HG03159 (cell line): ENCODE results near the gene POU2AF2.
A peak's percentile ranks its signal among the peaks of the same experiment; 100 is the strongest.
"Not testable (repeated sequence)": the region's sequence is repeated elsewhere in the genome, so short reads cannot be mapped to it uniquely, and the experiment has no call there.

Source experiments
- ATAC-seq: cut with Tn5 transposase; IDR thresholded peaks from one replicate; pipeline ENCODE4 v1.9.1; 2021; ENCODE audit warnings: mild to moderate bottlenecking, moderate library complexity; ENCODE audit not compliant: unreplicated experiment

Gene POU2AF2

DNA sequence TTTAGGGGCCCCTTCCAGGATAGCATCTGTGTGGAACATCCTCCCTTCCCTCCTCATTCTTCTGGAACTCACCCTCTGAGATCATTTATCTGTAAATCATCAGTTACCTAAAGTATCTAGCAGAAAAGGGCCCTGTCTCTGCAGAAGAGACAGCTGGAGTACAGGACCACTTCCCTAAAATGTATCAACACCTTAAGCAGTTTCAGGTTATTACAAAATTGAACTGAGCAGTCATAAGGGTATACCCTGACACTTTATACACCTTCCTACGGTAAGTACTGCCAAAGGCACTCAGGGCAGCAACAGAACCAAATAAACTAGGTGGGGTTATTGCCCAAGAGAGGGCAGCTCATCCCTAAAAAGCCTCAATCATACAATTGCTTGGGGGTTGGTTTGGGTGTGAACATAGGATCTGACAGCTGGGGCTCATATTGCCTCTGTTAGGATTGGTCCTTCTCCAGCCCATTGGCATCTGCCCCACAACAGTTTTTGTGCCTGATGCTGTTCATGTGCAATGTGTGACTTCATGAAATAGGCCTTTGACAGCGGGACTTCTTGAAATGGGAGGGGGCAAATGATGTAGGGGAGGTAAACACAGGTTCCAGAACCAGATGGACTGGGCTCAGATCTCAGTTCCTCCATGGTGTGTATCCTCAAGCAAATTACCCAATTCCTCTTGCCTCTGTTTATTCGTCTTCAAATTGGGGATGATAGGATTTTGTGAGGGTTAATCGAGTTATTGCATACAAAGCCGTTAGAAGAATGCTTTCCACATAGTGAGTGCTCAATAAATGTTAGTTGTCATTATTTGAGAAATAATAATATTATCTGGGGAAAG, 55.7 kb downstream of the POU2AF2 start:
- peak; percentile 69 for ATAC-seq

DNA sequence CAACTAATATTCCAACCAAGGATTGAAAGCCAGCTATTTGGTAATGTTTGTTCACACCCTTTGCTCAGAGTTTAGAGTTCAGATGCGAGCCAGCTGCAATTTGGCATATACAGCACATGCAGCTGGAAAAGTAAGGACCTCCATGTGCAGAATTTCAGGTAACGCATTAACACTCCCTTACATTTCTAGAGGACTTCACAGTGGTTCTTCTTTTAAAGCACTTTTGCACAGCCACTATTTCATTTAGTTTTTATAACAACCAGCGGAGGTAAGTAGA, 56.3 kb downstream of the POU2AF2 start:
- ATAC-seq, result no peak

DNA sequence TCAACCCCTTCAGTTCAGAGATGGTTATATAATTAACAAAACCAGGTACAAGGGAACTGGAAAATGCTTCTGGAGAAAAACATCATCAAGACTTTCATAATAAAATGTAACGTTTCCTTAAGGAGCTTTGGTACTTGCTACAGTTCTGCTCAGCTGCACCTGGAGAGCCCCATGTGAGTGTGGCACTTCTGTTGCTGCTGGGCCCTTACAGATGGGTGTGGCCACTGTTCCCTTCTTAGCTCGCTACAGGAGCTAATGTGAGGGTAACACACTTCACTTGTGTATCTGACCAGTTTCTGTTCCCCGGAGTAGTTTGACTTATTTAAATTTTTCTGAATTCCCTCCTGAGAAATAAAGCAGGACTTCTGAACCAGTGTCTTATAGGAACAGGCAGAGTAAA, 56.8 kb downstream of the POU2AF2 start:
- ATAC-seq, result no peak

DNA sequence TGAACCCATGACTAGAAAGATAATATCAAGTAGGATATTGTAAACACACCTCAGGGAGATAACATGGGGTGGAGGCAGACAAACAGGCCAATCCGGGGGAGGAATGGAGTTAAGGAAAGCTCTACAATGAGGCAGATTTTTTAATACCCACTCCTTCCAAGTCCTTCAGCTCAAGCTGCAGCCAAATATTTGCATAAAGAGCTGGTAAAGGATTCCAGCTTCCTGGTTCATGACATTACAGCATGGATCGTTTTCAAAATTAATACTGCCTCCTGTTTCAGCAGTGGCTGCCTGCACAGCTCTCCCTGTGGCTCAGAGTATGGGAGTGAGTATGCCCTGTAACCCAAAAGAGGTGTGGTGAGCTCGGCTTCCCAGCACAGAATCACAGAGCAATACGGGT, 57.9 kb downstream of the POU2AF2 start:
- ATAC-seq, result no peak

DNA sequence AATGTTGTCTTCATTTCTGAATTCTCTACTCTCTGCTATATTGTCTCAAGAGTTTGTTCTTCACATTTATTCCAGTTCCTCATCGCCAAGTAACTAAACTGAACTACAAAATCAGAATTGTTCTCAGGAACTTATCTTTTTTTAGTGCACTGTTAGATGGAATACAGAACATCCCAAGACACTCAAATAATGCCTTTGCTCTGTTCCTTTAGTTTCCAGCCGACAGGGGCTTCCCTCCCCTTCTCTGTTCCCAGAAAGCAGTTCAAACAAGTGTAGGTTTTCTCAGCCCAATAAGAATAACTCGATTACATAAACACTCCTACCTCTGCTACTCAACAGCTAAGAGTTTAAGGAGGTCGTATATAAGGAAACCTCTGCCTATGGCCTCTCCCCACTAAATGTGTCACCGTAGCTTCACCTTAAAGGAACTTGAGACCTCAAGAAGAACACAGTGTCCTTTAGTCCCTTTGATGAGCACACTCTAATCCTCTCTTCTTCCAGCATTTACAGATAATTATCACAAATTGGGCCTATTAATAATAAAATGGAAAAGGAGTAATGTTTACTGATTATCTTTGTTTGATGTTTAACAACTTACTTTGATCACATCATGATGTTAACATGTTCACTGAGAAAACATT, 59.8 kb downstream of the POU2AF2 start:
- no peak for ATAC-seq

DNA sequence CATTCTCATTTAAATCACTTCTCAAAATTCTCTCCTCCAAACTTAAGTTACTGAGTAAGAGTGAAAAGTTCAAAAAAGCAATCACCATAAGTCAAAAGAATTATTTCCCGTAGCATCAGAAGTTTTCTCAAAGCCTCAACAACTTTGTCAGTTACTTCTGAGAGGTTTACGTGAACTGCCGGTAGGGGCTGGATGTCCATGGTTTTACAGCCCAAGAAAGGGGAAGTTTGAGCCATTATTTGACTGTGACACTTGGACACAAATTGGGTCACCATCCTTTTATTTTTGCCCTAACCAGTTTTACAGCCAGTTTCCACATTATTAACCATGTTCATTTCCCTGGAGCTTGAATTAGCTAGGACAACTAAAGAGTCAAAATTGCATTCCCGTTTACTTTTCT, 60.4 kb downstream of the POU2AF2 start:
- no peak for ATAC-seq

DNA sequence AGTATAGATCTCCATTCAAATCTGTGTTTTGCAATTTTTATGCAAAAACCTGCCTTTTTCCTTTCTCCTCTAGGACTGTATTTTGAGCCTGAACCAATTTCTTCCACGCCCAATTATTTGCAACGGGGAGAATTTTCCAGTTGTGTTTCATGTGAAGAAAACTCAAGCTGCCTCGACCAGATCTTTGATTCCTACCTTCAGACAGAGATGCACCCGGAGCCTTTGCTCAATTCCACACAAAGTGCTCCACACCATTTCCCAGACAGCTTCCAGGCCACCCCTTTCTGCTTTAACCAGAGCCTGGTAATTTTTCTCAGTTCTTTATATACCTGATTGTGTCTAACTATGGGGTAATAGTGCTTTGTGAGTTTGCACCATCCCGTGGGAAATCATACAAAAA, 60.8 kb downstream of the POU2AF2 start:
- no peak for ATAC-seq

DNA sequence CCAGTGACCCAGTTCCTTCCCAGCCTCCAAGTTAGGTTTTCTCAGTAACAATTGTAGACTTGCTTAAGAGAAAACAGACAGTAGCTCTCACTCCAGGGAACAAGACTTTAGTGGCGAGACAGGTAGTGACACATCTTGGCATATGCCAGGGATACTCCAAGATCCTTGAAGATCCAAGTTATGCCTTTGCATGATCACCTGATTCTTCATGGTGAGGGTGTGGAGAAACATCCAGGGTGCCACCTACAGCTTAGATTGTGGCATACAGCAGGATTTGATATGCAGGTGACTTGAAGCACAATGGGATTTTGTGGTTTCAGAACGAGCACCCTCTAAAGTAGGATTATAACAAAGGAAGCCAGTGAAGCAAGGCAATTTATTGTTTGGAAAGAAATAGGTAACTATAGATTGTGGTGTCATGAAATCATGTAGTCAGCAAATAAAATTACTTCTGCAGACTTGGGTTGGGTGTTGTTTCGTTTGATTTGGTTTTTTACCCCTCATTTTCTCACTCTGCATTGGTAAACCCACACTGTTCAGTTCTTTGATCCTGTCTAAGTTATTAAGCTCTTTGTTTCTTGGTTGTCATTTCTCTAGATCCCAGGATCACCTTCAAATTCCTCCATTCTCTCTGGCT, 62.1 kb downstream of the POU2AF2 start:
- no peak for ATAC-seq

DNA sequence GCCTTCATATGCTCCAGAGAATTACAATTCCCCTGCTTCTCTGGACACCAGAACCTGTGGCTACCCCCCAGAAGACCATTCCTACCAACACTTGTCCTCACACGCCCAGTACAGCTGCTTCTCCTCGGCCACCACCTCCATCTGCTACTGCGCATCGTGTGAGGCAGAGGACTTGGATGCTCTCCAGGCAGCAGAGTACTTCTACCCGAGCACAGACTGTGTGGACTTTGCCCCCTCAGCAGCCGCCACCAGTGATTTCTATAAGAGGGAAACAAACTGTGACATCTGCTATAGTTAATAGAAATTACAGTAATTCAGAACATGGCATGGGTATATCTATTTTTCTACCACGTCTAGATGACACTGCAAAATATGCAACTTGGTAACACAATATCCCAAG, 62.6 kb downstream of the POU2AF2 start:
- no peak for ATAC-seq

DNA sequence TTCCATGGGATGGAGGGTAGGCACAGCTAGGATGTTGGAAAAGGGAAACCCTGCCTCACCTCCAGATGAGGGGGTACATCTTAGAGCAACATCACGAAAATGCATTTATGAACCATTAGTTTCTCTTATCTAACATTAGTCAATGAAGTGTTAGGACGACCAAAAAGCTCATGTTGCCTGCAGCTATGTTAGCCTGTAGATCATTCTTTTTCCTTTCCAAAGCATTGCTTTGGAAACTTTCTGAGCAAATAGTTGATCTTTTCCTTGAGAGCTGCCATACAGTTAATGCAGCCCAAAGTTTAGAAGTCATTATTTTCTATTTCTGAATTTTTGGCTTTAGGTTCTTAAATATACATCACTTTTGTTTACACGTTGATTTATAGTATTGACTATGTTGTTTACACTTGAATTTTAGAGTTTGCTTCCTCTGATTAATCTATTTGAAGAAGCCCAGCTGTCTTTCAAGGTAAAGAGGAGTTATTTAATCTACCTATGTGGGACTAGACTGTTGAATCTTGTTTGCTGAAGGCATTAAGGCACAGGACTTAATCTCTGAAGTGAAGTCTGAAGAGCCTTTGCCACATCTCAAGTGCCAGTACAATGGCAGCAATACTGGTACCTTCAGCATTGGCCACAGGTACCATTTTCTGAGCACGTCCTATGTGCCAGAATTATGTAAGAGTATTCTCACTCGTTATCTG, 63.8 kb downstream of the POU2AF2 start:
- no peak for ATAC-seq

DNA sequence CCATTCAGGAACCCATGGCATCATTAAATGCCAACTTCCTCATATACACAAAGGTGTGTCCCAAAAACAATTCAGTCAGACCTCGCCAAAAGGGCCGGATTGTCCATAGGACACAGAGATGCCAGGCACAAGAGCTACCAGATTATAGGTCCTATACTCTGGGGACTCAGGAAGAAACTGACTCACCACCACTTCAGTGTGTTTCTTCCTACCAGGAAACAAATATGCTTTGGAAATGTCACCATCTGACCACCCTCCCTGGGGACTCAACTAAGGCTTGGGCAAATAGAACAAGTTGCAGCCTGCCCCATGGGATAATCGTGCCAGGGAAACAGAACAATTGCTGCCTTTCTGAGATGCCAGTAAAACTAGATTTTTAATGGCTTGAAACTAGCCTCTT, 64.6 kb downstream of the POU2AF2 start:
- no peak for ATAC-seq

DNA sequence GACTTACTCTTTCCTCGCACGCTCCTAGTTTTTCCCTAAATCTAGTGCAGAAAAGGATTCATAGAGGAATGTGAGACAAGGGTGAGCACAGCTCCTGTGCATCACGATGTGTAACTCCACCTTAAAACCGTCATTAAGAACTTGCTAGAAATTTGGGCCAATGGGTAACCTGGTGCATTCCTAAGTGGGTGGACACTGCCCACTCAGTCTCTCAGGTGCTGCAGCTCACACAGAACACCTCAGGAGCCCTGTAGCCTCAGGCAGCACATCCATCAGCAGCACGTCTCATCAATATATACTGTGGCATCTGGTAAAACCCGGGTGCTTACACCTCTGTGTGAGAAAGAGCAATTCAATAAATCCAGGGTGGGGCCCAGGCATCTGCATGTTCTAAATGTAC, 65.2 kb downstream of the POU2AF2 start:
- ATAC-seq, result no peak

DNA sequence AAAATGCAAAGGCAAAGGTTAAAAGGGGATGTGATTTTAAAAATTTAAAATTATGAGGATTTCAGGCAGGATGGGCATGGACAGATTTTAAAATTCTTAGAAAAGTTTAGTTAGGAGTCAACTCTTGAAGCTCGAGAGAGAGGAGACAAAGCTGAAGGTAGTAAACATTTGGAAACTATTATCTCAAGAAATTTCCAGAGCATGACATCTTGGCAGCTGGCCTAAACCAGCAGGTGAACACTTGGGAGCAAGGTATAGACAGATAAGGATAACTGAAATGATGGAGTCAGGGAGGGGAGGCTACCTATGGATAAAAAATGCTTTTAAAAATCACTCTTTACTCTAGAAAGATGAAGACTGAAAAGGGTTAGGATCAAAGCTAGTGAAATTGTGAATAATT, 66.6 kb downstream of the POU2AF2 start:
- no peak for ATAC-seq

DNA sequence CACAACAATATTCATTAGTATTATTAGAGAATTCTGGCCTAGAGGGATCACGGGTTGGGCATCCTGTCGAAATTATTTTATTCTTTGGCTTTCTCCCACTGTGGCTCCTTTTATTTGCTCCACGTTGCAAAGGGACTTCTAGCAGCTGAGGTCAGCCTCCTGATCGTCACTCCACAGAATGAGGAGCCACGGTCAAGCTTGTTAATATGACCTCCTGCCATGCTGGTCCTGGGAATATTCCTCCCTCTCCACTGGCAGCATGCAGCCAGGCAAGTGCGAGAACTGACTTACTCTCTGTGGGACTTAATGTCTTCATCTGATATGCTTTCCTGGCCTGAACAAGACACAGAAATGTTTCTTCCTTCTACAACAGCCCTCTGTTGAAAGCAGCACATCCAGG, 73.8 kb downstream of the POU2AF2 start:
- no peak for ATAC-seq

DNA sequence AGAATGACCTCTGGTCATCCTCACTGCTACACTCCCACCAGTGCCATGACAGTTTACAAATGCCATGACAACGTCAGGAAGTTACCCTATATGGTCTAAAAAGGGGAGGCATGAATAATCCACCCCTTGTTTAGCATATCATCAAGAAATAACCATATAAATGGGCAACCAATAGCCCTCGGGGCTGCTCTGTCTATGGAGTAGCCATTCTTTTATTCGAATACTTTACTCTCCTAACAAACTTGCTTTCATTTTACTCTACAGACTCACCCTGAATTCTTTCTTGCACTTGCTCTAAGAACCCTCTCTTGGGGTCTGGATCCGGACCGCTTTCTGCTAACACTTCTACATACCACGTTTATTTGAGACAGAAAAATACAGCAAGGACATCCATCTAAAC, 74.7 kb downstream of the POU2AF2 start:
- ATAC-seq, result not testable (repeated sequence)

DNA sequence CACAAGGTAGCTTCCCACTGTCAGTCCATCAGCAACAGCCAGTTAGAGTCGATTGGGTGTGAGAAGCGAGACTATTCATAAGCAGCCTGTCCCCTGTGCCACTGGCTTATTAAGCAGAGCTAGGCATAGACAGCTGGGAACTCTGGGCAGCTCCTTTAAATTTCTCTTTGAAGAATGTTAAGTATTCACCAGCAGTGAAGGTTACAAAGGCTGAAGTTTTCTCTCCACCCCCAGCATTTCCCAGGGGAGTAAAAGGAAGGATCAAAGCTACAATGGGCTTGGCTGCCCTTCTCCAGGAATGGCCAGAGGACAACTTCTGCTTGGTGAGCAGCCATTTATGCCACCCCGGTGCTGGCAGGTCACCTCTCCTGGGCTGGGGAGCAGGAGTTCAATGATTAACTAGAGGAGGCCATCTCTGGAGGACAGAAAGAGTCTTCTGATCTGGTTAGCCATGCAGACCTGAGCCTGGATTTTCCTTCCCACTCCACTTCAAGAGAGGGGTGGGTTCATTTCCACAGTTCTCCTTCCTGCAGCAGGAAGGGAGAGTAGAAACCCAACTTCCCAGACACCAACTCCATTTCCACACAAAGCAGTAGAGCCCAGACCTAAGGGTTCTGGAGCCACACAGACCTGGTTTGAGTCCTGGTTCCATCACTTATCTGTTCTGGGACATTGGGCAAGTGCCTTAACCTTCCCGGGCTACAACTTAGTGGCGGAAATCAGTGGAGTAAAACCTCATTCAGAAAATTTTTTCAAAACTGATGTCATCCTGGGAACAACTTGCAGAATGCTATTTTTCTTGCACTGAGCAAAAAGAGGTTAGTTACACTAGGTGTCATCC, 75.4 kb downstream of the POU2AF2 start:
- ATAC-seq, result no peak

DNA sequence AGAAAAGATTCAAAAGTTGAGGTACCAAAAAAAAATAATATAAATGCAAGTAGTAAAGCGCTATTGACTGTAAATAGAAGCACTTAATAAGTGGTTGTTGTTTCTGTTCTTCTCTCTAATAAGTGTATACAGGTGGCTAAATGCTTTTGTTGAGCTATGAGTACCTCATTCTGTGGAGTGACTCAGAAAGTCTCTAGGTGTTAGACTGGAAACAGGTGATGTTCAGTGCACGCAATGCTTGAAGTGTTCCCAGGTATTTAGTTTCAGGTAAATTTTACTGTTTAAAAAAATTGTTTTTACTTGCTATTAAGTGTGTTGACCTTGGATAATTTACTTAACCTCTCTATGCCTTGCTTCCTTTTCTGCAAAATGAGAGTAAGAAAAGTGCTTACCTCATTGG, 77.0 kb downstream of the POU2AF2 start:
- ATAC-seq, result no peak

DNA sequence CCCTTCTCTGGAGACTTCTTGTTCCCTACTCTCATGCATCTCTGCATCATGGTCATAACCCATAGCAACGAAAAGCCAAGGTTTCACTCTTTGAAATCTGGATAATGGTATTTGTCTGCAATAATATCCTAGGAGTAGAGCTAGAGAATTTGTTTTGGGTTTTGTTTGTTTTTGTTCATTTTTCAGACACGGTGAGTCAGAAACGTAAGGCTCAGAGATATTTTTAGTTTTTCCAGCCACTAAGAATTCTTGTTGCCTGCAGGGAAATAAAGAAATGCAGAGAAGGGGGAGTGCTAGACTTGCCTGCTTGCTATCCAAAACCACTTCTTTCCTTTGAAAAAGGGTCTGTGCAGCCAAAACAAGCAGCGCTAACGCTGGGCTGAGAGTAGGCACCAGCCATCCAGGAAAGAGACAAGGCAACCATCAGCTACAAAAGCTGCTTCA, 78.8 kb downstream of the POU2AF2 start:
- ATAC-seq, result no peak

DNA sequence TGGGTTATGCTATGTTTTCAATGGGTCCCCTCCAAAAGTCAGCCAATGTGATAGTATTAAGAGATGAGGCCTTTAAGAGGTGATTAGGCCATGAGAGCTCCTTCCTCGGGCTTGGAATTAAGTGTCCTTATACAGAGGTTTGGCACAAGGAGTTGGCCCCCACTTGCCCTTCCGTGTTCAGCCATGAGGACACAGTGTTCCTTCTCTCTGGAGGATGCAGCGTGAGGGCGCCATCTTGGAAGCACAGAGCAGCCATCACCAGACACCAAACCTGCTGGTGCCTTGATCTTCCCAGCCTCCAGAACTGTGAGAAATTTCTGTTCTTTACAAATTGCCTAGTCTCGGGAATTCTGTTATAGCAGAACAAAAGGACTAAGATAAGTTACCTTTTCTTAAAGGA, 79.7 kb downstream of the POU2AF2 start:
- no peak for ATAC-seq

DNA sequence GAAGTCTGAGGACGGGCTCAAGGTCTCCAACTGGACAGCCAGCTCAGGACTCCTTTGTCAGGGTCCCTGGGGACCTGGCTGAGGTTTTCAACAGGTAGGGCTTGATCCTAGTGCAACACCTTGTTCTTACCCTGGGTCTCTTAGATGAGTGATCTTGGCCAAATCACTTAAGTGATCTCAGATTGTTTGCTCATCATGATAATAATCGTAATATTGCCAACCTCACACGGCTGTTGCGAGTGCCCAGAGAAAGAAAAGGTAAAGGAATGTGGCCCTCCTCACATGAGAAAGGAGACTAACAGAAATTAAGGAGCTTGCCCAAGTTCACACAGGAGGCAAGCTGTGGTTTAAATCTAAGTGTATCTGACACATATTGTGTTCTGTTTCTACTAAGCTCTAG, 81.3 kb downstream of the POU2AF2 start:
- ATAC-seq, result no peak
